A549 (cell line): Measurements from ENCODE around the gene UROC1.

Source experiments
- BHLHE40 ChIP-seq: IDR thresholded peaks from 2 replicates; pipeline ENCODE4 v1.6.1; 2012; ENCODE audit warnings: low read depth, low read length, inconsistent platforms
- CEBPB ChIP-seq, 2 experiments: fragments of >200 bp in 1 of 2; sonication (Bioruptor Twin) in 1 of 2; formaldehyde crosslinking in 1 of 2; IDR thresholded peaks; 2 replicates each; pipeline ENCODE4 v1.6.1; 2012 to 2016
- EP300 ChIP-seq, 2 experiments: fragments of >200 bp; sonication (Bioruptor Twin); formaldehyde crosslinking; IDR thresholded peaks; 2 replicates in 1 of 2; 3 replicates in 1 of 2; pipeline ENCODE4 v1.6.1; 2016 to 2017
- FOSL2 ChIP-seq, 2 experiments: fragments of 450-650 bp in 1 of 2; fragments of >200 bp in 1 of 2; sonication (Bioruptor Twin) in 1 of 2; formaldehyde crosslinking; IDR thresholded peaks; 2 replicates each; pipeline versions ENCODE4 v1.5.0 to v1.6.1; 2016 to 2020; ENCODE audit warnings: mild to moderate bottlenecking in 1 of 2, moderate library complexity in 1 of 2
- HDAC2 ChIP-seq: fragments of 200-600 bp; sonication (generic); IDR thresholded peaks from 2 replicates; pipeline ENCODE4 v1.6.1; 2016
- JUN ChIP-seq, 2 experiments: fragments of >200 bp; sonication (Bioruptor Twin); formaldehyde crosslinking; IDR thresholded peaks; 2 replicates in 1 of 2; 3 replicates in 1 of 2; pipeline ENCODE4 v1.6.1; 2016 to 2017
- MYC ChIP-seq: IDR thresholded peaks from 2 replicates; pipeline ENCODE4 v1.6.1; 2012; ENCODE audit warnings: mild to moderate bottlenecking, inconsistent platforms, low read length, improper control_type of control experiment, borderline replicate concordance
- POLR2A ChIP-seq: IDR thresholded peaks from 2 replicates; pipeline ENCODE4 v1.6.1; 2012; ENCODE audit warnings: mild to moderate bottlenecking, low read length
- RARB ChIP-seq: fragments of 250-450 bp; sonication (Bioruptor Pico); IDR thresholded peaks from 2 replicates; pipeline ENCODE4 v1.8.0; 2021; ENCODE audit warnings: mild to moderate bottlenecking, moderate library complexity
- REST ChIP-seq: fragments of 200-600 bp; sonication (generic); IDR thresholded peaks from 2 replicates; pipeline ENCODE4 v1.6.1; 2016; ENCODE audit warnings: antibody characterized with exemption, mild to moderate bottlenecking, moderate library complexity
- SMC3 ChIP-seq: fragments of >200 bp; sonication (Bioruptor Twin); formaldehyde crosslinking; IDR thresholded peaks from 3 replicates; pipeline ENCODE4 v1.6.1; 2018; ENCODE audit warnings: inconsistent platforms
- TF ChIP-seq, protein P1 (sequence below): fragments of >200 bp; sonication (Bioruptor Twin); formaldehyde crosslinking; IDR thresholded peaks from 3 replicates; pipeline ENCODE4 v1.5.1; 2016
- TF ChIP-seq, protein P2 (sequence below): IDR thresholded peaks from 2 replicates; pipeline ENCODE4 v1.6.1; 2012; ENCODE audit warnings: low read depth, borderline replicate concordance
- TF ChIP-seq, protein P3 (sequence below): IDR thresholded peaks from 2 replicates; pipeline ENCODE4 v1.6.1; 2012

GRCh38 chr3:126501736-126502135 is 15.8 kb downstream of the UROC1 start:
- TF ChIP-seq, protein P1, sequence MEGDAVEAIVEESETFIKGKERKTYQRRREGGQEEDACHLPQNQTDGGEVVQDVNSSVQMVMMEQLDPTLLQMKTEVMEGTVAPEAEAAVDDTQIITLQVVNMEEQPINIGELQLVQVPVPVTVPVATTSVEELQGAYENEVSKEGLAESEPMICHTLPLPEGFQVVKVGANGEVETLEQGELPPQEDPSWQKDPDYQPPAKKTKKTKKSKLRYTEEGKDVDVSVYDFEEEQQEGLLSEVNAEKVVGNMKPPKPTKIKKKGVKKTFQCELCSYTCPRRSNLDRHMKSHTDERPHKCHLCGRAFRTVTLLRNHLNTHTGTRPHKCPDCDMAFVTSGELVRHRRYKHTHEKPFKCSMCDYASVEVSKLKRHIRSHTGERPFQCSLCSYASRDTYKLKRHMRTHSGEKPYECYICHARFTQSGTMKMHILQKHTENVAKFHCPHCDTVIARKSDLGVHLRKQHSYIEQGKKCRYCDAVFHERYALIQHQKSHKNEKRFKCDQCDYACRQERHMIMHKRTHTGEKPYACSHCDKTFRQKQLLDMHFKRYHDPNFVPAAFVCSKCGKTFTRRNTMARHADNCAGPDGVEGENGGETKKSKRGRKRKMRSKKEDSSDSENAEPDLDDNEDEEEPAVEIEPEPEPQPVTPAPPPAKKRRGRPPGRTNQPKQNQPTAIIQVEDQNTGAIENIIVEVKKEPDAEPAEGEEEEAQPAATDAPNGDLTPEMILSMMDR: no peak
- TF ChIP-seq REST (no peak), JUN (IDR thresholded peaks at IDR 0.05) (no peak), POLR2A (no peak), FOSL2 (IDR thresholded peaks at IDR 0.05) (no peak), FOSL2 (CRISPR knock-in tag; IDR thresholded peaks at IDR 0.05) (no peak), BHLHE40 (no peak), MYC (no peak), SMC3 (no peak), RARB (CRISPR knock-in tag) (no peak), HDAC2 (no peak), EP300 (IDR thresholded peaks at IDR 0.05) (no peak), CEBPB (IDR thresholded peaks at IDR 0.05) (no peak)
- TF ChIP-seq, protein P2, sequence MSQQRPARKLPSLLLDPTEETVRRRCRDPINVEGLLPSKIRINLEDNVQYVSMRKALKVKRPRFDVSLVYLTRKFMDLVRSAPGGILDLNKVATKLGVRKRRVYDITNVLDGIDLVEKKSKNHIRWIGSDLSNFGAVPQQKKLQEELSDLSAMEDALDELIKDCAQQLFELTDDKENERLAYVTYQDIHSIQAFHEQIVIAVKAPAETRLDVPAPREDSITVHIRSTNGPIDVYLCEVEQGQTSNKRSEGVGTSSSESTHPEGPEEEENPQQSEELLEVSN: no peak
- TF ChIP-seq, protein P3, sequence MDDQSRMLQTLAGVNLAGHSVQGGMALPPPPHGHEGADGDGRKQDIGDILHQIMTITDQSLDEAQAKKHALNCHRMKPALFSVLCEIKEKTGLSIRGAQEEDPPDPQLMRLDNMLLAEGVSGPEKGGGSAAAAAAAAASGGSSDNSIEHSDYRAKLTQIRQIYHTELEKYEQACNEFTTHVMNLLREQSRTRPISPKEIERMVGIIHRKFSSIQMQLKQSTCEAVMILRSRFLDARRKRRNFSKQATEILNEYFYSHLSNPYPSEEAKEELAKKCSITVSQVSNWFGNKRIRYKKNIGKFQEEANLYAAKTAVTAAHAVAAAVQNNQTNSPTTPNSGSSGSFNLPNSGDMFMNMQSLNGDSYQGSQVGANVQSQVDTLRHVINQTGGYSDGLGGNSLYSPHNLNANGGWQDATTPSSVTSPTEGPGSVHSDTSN: no peak
